Measurements from ENCODE around the gene ITPKB.

DNA sequence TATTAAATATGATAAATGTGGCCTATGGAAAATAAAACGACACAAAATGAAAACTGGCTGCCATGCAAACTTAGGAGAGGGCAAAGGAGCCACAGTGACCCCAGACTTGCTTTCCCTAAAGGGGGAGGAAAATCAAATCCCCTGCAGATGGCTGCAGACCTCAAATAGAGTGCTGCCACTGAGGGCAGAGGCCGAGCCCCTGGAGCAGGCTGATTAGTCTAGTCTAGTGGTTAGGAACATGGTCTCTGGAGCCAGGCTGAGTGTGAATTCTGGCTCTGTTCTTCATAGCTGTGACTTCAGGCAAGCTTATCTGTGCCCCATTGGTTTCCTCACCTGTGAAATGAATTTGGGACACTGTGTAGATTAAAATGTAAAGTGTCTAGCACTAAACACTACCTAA, 60.8 kb downstream of the ITPKB start:
- TF ChIP-seq, protein P1, sequence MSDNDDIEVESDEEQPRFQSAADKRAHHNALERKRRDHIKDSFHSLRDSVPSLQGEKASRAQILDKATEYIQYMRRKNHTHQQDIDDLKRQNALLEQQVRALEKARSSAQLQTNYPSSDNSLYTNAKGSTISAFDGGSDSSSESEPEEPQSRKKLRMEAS (IDR thresholded peaks at IDR 0.05), result no peak
- TF ChIP-seq TAF1 (IDR thresholded peaks at IDR 0.05; ENCODE audit: low read depth) (no peak), TEAD4 (IDR thresholded peaks at IDR 0.05) (no peak), NFIC (IDR thresholded peaks at IDR 0.05) (no peak), TCF12 (IDR thresholded peaks at IDR 0.05; ENCODE audit: low read depth) (no peak), YY1 (IDR thresholded peaks at IDR 0.05; ENCODE audit: low read depth) (no peak), CREB1 (IDR thresholded peaks at IDR 0.05; ENCODE audit: low read depth) (no peak), EP300 (IDR thresholded peaks at IDR 0.05; ENCODE audit: borderline replicate concordance) (no peak)
- TF ChIP-seq, protein P2, sequence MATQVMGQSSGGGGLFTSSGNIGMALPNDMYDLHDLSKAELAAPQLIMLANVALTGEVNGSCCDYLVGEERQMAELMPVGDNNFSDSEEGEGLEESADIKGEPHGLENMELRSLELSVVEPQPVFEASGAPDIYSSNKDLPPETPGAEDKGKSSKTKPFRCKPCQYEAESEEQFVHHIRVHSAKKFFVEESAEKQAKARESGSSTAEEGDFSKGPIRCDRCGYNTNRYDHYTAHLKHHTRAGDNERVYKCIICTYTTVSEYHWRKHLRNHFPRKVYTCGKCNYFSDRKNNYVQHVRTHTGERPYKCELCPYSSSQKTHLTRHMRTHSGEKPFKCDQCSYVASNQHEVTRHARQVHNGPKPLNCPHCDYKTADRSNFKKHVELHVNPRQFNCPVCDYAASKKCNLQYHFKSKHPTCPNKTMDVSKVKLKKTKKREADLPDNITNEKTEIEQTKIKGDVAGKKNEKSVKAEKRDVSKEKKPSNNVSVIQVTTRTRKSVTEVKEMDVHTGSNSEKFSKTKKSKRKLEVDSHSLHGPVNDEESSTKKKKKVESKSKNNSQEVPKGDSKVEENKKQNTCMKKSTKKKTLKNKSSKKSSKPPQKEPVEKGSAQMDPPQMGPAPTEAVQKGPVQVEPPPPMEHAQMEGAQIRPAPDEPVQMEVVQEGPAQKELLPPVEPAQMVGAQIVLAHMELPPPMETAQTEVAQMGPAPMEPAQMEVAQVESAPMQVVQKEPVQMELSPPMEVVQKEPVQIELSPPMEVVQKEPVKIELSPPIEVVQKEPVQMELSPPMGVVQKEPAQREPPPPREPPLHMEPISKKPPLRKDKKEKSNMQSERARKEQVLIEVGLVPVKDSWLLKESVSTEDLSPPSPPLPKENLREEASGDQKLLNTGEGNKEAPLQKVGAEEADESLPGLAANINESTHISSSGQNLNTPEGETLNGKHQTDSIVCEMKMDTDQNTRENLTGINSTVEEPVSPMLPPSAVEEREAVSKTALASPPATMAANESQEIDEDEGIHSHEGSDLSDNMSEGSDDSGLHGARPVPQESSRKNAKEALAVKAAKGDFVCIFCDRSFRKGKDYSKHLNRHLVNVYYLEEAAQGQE (IDR thresholded peaks at IDR 0.05; ENCODE audit: low read depth), result no peak
